Hepatocyte (in vitro differentiated cells): Measurements from ENCODE around the gene SMIM22.

Experiments used
- EZH2 ChIP-seq: fragments of 200-600 bp; sonication (generic); IDR thresholded peaks from 2 replicates; pipeline ENCODE4 v1.6.1; 2016; ENCODE audit warnings: antibody characterized with exemption, mild to moderate bottlenecking, borderline replicate concordance
- TF ChIP-seq, protein P1 (sequence below): fragments of 200-600 bp; sonication (generic); IDR thresholded peaks from 2 replicates; pipeline ENCODE4 v1.5.1; 2016; ENCODE audit warnings: antibody characterized with exemption, mild to moderate bottlenecking; ENCODE audit not compliant: poor library complexity

DNA sequence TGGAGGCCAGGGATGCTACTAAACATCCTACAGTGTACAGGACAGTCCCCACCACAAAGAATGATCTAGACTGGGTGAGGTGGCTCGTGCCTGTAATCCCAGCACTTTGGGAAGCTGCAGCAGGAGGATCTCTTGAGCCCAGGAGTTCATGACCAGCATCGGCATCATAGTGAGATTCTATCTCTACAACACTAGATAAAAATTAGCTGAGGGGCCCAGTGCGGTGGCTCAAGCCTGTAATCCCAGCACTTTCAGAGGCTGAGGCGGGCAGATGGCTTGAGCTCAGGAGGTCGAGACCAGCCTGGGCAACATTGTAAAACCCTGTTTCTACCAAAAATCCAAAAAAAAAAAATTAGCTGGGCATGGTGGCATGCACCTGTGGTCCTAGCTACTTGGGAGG is 22.8 kb upstream of the SMIM22 start:
- TF ChIP-seq, protein P1, sequence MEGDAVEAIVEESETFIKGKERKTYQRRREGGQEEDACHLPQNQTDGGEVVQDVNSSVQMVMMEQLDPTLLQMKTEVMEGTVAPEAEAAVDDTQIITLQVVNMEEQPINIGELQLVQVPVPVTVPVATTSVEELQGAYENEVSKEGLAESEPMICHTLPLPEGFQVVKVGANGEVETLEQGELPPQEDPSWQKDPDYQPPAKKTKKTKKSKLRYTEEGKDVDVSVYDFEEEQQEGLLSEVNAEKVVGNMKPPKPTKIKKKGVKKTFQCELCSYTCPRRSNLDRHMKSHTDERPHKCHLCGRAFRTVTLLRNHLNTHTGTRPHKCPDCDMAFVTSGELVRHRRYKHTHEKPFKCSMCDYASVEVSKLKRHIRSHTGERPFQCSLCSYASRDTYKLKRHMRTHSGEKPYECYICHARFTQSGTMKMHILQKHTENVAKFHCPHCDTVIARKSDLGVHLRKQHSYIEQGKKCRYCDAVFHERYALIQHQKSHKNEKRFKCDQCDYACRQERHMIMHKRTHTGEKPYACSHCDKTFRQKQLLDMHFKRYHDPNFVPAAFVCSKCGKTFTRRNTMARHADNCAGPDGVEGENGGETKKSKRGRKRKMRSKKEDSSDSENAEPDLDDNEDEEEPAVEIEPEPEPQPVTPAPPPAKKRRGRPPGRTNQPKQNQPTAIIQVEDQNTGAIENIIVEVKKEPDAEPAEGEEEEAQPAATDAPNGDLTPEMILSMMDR: no peak
- TF ChIP-seq EZH2: no peak
